Left ventricle myocardium inferior (tissue), 1 donor: ENCODE results near the gene SUFU. TPM values are rescaled to one million over a fixed set of nuclear protein-coding genes. Genes with fewer than 3 reads are reported as not detected.

ENCODE experiments used
- DNase-seq: peaks from one replicate; pipeline ENCODE4 v3.0.0-alpha.2; 2020
- H3K27ac ChIP-seq: fragments of 200-600 bp; replicated peaks from 2 replicates; pipeline ENCODE4 v1.8.0; 2021
- H3K27me3 ChIP-seq: fragments of 200-600 bp; 2 replicates; pipeline ENCODE4 v1.8.0; 2021; ENCODE audit warnings: low read depth
- H3K36me3 ChIP-seq: fragments of 200-600 bp; 2 replicates; pipeline ENCODE4 v1.8.0; 2021
- H3K4me1 ChIP-seq: fragments of 200-600 bp; 2 replicates; pipeline ENCODE4 v1.8.0; 2021
- H3K4me3 ChIP-seq: fragments of 200-600 bp; 2 replicates; pipeline ENCODE4 v1.8.0; 2021; ENCODE audit warnings: mild to moderate bottlenecking, moderate library complexity
- H3K9me3 ChIP-seq: fragments of 200-600 bp; replicated peaks from 2 replicates; pipeline ENCODE4 v1.8.0; 2021
- intact Hi-C: fragments of 100-400 bp; cut with micrococcal nuclease; formaldehyde crosslinking; loops from one replicate; pipeline ENCODE4 v1.11.0; 2022
- total RNA-seq: library from RNA; stranded (reverse); fragmentation: NEBNext Ultra II Directional; extraction: Animal tissue kit (Norgen Biotek cat#: 25700); gene quantifications from one replicate; pipeline ENCODE4 v1.2.1, GENCODE V29; 2021
- TF ChIP-seq, protein P1 (sequence below): fragments of 200-600 bp; IDR thresholded peaks from 2 replicates; pipeline ENCODE4 v1.8.0; 2021; ENCODE audit warnings: antibody characterized with exemption, mild to moderate bottlenecking, borderline replicate concordance
- donor health status: DM: no; HTN: yes; CAD: no; lungs with severe emphysema.

SUFU gene
- total RNA-seq, 1 donor from 2014 or later, result 7.9 TPM

DNA sequence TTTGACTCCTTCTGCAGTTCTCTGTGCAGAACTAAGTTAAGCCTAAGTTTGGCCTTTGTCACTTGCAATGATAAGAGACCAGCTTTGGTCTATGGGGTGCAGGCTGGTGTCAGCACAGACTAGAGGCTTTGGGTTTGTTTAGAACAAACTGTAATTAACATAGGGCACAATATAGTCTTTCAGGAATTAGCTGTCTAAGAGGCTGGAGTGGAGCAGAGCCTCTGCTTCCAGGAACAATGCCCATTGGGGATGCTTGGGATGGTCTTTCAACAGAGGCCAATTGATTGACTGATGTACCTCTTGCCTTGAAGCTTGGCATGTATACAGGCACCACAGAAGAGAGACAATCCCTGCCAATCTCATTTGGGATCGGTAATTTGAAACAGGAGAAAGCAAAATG lies 4.7 kb downstream of the SUFU start:
- Histone ChIP-seq H3K4me3 (no peak overlapping the region), H3K36me3 (peaks cover 40% of the 10 kb centered on the region), H3K4me1 (peaks cover 41% of the 10 kb centered on the region), H3K9me3 (no peaks in the 10 kb centered on the region), H3K27me3 (no peaks in the 10 kb centered on the region), H3K27ac (no peak overlapping the region)
- TF ChIP-seq, protein P1, sequence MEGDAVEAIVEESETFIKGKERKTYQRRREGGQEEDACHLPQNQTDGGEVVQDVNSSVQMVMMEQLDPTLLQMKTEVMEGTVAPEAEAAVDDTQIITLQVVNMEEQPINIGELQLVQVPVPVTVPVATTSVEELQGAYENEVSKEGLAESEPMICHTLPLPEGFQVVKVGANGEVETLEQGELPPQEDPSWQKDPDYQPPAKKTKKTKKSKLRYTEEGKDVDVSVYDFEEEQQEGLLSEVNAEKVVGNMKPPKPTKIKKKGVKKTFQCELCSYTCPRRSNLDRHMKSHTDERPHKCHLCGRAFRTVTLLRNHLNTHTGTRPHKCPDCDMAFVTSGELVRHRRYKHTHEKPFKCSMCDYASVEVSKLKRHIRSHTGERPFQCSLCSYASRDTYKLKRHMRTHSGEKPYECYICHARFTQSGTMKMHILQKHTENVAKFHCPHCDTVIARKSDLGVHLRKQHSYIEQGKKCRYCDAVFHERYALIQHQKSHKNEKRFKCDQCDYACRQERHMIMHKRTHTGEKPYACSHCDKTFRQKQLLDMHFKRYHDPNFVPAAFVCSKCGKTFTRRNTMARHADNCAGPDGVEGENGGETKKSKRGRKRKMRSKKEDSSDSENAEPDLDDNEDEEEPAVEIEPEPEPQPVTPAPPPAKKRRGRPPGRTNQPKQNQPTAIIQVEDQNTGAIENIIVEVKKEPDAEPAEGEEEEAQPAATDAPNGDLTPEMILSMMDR, result no peak
- no peak for DNase-seq
- intact Hi-C loops, result loop anchor here (10.0 kb wide), 1 partner anchor 76 kb away; no protein-coding TSS in a partner anchor

DNA sequence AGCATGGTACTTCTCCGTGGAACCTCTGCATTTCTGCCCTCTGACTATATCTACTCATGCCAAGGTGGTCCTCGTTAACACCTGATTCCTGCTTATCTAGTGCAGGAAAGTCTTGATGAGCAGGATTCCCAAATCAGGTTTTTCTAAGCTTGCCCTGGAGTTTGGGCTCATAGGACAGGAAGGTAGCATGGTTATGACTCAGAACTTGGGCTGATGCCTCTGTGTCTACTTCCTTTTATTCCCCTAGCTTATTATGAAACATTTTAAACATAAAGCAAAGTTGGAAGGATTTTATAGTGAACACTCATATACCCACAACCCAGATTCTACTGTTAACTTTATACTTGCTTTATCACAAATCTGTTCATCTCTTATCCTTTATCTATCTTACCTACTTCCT lies 5.6 kb downstream of the SUFU start:
- TF ChIP-seq, protein P1, result no peak
- Histone ChIP-seq H3K27ac (no peak overlapping the region), H3K4me1 (peaks cover 34% of the 10 kb centered on the region), H3K4me3 (no peak overlapping the region), H3K36me3 (peaks cover 47% of the 10 kb centered on the region), H3K27me3 (no peaks in the 10 kb centered on the region), H3K9me3 (no peaks in the 10 kb centered on the region)
- no peak for DNase-seq
- intact Hi-C loops, result loop anchor here (10.0 kb wide), 1 partner anchor 75 kb away; no protein-coding TSS in a partner anchor

DNA sequence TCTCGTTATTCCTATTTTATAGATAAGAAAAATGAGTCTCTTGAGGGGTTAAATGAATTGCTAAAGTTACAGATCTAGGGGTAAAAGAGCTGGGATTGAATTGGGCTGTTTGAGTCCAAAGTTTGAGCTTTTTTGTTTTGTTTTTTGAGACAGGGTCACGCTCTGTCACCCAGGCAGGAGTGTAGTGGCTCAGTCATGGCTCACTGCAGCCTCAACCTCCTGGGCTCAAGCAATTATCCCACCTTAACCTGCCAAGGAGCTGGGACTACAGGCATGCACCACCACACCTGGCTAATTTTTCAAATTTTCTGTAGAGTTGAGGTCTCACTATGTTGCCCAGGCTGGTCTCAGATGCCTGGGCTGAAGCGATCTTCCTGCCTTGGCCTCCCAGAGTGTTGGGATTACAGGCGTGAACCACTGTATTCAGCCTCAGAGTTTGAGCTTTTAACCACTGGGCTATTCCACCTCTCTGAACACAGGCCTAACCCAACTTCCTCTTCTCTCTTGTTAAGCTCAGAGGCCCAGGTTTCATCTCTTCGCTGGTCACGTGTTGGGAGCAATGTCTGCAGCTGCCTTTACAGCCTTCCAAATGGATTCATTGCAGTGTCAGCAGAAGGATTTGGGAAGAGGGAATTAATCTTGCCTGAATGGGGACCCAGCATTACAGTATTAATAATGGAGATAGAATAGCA lies 8.0 kb downstream of the SUFU start:
- Histone ChIP-seq H3K9me3 (no peaks in the 10 kb centered on the region), H3K36me3 (peaks cover 53% of the 10 kb centered on the region)

DNA sequence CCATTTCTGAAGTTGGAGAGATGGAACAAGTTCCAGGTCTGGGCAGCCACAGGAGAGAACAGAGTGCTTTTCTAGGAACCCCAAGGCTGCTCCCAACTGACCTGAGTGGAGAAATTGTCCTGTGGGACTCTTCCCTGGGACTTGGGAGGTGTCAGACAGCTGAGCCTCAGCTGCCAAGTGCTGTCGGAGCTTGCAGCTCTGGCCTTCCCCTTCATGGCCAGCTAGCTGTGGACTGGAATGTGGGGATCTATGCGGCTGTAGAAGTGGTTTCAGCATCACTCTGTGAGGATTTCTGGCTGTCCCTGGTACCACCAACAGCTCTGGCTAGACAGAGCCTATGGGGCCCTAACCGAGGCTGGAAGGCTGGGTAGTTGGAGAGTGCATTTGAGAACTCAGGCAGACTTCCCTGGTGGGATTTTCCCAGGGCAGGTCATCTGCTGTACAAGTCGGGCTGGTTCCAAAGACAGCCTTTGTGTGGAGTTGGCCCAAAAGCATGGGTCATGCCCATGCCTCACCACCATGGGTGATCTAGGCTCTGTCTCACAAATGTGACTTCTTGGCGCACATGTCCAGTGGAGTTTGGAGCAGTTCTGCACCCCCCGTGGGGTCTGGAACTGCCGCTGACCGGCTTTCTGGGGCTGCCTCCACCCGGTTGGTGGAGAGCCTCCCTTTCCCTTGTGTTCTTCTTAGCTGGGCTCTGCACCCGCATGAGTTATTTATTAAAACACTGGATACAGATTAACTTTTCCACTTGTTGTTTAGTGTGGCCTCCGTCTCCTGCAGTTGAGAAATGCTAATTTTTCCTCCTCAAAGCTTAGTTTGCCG lies 10.9 kb downstream of the SUFU start:
- intact Hi-C loops, result no loop called here
- no peaks in the 10 kb centered on the region for H3K27me3 ChIP-seq
- no peak overlapping the region for H3K4me3 ChIP-seq
- peaks cover 42% of the 10 kb centered on the region for H3K36me3 ChIP-seq
- H3K4me1 ChIP-seq, result no peaks in the 10 kb centered on the region
- no peaks in the 10 kb centered on the region for H3K9me3 ChIP-seq
- DNase-seq, result no peak
- H3K27ac ChIP-seq, result no peak overlapping the region
- TF ChIP-seq, protein P1, result no peak

More for the DNA sequence above, 8.0 kb downstream of the SUFU start:
- DNase-seq, result no peak
- Histone ChIP-seq H3K4me1 (peaks cover 20% of the 10 kb centered on the region), H3K27ac (no peak overlapping the region), H3K4me3 (no peak overlapping the region), H3K27me3 (no peaks in the 10 kb centered on the region)
- intact Hi-C loops, result no loop called here
- TF ChIP-seq, protein P1, result no peak

DNA sequence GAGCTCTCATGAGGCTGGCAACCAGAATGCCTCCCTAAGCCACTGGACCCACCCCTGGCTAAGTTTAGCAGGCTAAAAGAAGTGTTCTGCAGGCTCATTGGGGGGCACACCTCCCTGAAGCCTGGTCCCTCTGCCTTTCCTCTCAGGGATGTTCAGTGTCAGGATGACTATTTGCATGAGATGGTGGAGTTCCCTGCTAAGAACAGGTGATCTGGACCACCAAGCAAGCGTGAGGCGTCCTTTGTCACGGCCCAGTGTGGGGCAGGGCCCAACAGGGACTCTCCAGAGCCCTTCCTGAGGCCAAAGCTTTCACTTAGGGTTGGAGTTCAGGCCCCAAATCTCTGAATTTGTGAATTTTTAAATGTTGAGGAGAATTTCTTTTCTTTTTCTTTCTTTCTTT lies 12.0 kb downstream of the SUFU start:
- Histone ChIP-seq H3K36me3 (peaks cover 36% of the 10 kb centered on the region), H3K27me3 (no peaks in the 10 kb centered on the region), H3K4me1 (no peaks in the 10 kb centered on the region), H3K4me3 (no peak overlapping the region), H3K9me3 (no peaks in the 10 kb centered on the region), H3K27ac (no peak overlapping the region)
- no peak for DNase-seq
- intact Hi-C loops, result no loop called here
- TF ChIP-seq, protein P1, result no peak
